Mucosa of rectum (tissue), 2 donors: Measurements from ENCODE around the gene PI4KA.

Experiments
- H3K27ac ChIP-seq, 2 donors: one replicate each; pipeline ENCODE4 v1.7.0; 2013; ENCODE audit warnings: inconsistent platforms in 2 of 2, low read depth in 2 of 2, low read length in 2 of 2
- H3K27me3 ChIP-seq, 2 donors: one replicate each; pipeline ENCODE4 v1.7.0; 2013; ENCODE audit warnings: low read length in 2 of 2; ENCODE audit not compliant: control insufficient read depth in 2 of 2, insufficient read depth in 2 of 2
- H3K36me3 ChIP-seq, 2 donors: one replicate each; pipeline ENCODE4 v1.7.0; 2013; ENCODE audit warnings: low read length in 2 of 2; ENCODE audit not compliant: control insufficient read depth in 2 of 2, insufficient read depth in 2 of 2
- H3K4me1 ChIP-seq, 2 donors: one replicate each; pipeline ENCODE4 v1.7.0; 2013; ENCODE audit warnings: low read length in 2 of 2, mild to moderate bottlenecking in 1 of 2; ENCODE audit not compliant: control insufficient read depth in 2 of 2, insufficient read depth in 2 of 2
- H3K4me3 ChIP-seq, 2 donors: one replicate each; pipeline ENCODE4 v1.7.0; 2013; ENCODE audit warnings: low read length in 2 of 2
- H3K9ac ChIP-seq, 2 donors: one replicate each; pipeline ENCODE4 v1.7.0; 2013; ENCODE audit warnings: low read length in 2 of 2, low read depth in 1 of 2, mild to moderate bottlenecking in 1 of 2
- H3K9me3 ChIP-seq, 2 donors: one replicate each; pipeline ENCODE4 v1.7.0; 2013; ENCODE audit warnings: low read length in 2 of 2; ENCODE audit not compliant: control insufficient read depth in 2 of 2
- donor health status: healthy.
- donor health status: Normal muscosa, but diverticular disease.

Gene PI4KA

GRCh38 chr22:20764729-20765128 lies 93.9 kb downstream of the PI4KA start:
- Histone ChIP-seq H3K36me3 (peaks cover 31 to 45% of the 10 kb centered on the region in 2 donors), H3K4me1 (no peaks in the 10 kb centered on the region), H3K4me3 (no peak overlapping the region), H3K9ac (no peak overlapping the region), H3K9me3 (no peaks in the 10 kb centered on the region), H3K27ac (no peak overlapping the region), H3K27me3 (no peaks in the 10 kb centered on the region)

- Histone ChIP-seq H3K9me3 (no peaks in the 10 kb centered on the region), H3K27me3 (no peaks in the 10 kb centered on the region), H3K4me1 (no peaks in the 10 kb centered on the region), H3K9ac (no peak overlapping the region), H3K4me3 (no peak overlapping the region), H3K36me3 (peaks cover 31 to 45% of the 10 kb centered on the region in 2 donors), H3K27ac (no peak overlapping the region)
These were observed 94.2 kb downstream of the PI4KA start for GRCh38 chr22:20764471-20764720.

DNA sequence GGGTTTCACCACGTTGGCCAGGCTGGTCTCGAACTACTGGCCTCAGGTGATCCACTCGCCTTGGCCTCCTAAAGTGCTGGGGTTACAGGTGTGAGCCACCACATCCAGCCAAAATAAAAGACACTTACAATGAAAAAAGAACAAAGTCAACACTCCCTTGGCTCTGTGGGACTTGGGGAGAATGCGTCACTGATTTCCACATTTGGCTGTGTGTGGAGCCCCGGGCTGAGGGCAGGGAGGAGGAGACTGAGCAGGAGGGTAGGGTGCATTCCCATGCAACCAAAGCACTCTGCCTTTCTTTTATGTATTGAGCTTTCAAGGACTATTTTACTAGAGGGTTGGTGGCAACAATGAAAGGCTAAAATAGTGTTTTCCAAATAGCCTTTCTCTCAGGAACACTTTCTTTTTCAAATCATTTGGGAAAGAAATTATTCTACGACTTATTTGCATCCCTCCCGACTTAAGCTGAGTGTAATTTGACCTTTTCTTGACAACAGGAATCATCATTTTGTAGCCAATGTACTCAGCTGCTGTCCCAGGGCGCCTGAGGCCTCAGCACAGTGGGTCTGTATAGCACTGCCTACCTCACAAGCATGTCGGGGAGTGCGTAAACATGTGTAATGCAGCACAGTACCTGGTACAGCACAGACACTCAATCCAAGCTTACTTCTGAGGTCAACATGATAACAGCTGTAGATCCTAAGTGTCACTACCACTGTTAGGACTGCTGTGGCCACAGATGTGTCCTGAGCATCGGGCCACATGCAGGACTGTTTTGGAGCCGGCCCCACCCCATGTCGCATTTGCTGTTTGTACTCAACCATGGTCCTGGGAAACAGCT lies 94.8 kb downstream of the PI4KA start:
- no peaks in the 10 kb centered on the region for H3K4me1 ChIP-seq
- no peak overlapping the region for H3K4me3 ChIP-seq
- H3K9ac ChIP-seq = no peak overlapping the region
- H3K36me3 ChIP-seq = peaks cover 31 to 45% of the 10 kb centered on the region in 2 donors
- no peak overlapping the region for H3K27ac ChIP-seq
- H3K27me3 ChIP-seq = no peaks in the 10 kb centered on the region
- no peaks in the 10 kb centered on the region for H3K9me3 ChIP-seq

- Histone ChIP-seq H3K4me1 (no peaks in the 10 kb centered on the region), H3K27ac (no peak overlapping the region), H3K4me3 (no peak overlapping the region), H3K27me3 (no peaks in the 10 kb centered on the region), H3K36me3 (peaks cover 34 to 47% of the 10 kb centered on the region in 2 donors), H3K9ac (no peak overlapping the region), H3K9me3 (no peaks in the 10 kb centered on the region)
These were observed 96.3 kb downstream of the PI4KA start for GRCh38 chr22:20762233-20762796.

DNA sequence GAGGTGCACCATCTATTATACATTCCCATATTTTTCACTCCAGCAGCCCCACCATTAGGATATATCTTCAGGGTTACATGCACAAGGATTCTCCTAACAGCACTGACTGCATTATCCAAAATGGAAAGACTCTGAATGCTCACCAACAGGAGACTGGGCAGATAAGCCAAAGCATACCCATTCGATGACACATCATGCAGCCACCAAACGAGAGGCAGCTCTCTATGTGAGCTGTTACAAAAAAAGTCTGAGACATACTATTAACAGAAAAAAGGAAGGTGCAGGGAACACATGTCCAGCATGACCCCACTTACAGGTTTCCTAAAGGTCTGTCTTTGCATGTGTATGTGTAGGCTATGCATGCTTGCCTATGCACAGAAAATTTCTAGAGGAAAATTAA lies 97.1 kb downstream of the PI4KA start:
- no peak overlapping the region for H3K9ac ChIP-seq
- H3K27ac ChIP-seq = no peak overlapping the region
- H3K4me3 ChIP-seq = no peak overlapping the region
- peaks cover 34 to 47% of the 10 kb centered on the region in 2 donors for H3K36me3 ChIP-seq
- H3K9me3 ChIP-seq = no peaks in the 10 kb centered on the region
- H3K27me3 ChIP-seq = no peaks in the 10 kb centered on the region
- no peaks in the 10 kb centered on the region for H3K4me1 ChIP-seq

DNA sequence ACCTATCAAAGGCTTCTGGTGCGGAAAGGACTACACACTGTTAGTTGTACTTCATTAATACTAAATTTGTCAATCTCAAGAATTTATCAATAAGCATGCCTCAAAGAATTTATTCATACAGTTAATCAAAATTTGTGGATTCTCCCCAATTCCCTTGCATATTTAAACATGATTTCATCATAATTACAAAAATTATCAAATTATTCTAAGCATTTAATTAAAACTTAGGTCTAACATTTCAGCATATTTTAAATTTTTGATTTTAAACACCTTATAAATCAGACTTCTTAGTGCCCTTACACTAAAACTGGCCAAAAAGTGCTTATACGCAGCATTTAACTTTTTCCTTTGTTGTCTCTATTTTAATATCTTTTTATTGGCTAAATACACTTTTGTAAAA lies 98.5 kb downstream of the PI4KA start:
- Histone ChIP-seq H3K27me3 (no peaks in the 10 kb centered on the region), H3K36me3 (peaks cover 33 to 39% of the 10 kb centered on the region in 2 donors), H3K9me3 (no peaks in the 10 kb centered on the region), H3K9ac (no peak overlapping the region), H3K4me1 (no peaks in the 10 kb centered on the region), H3K4me3 (no peak overlapping the region), H3K27ac (no peak overlapping the region)

GRCh38 chr22:20758688-20759087 lies 99.9 kb downstream of the PI4KA start:
- H3K36me3 ChIP-seq = peaks cover 19 to 25% of the 10 kb centered on the region in 2 donors
- no peak overlapping the region for H3K9ac ChIP-seq

GRCh38 chr22:20756846-20757245 lies 101.8 kb downstream of the PI4KA start:
- Histone ChIP-seq H3K27me3 (no peaks in the 10 kb centered on the region), H3K4me1 (no peaks in the 10 kb centered on the region), H3K27ac (no peak overlapping the region), H3K9me3 (no peaks in the 10 kb centered on the region), H3K9ac (no peak overlapping the region), H3K36me3 (peaks cover 21 to 27% of the 10 kb centered on the region in 2 donors), H3K4me3 (no peak overlapping the region)

More at GRCh38 chr22:20758688-20759087, 99.9 kb downstream of the PI4KA start:
- H3K4me3 ChIP-seq = no peak overlapping the region
- no peak overlapping the region for H3K27ac ChIP-seq
- no peaks in the 10 kb centered on the region for H3K9me3 ChIP-seq
- H3K27me3 ChIP-seq = no peaks in the 10 kb centered on the region
- H3K4me1 ChIP-seq = no peaks in the 10 kb centered on the region

- H3K9ac ChIP-seq = no peak overlapping the region
- H3K4me3 ChIP-seq = no peak overlapping the region
- peaks cover 34 to 39% of the 10 kb centered on the region in 2 donors for H3K36me3 ChIP-seq
- no peaks in the 10 kb centered on the region for H3K27me3 ChIP-seq
- H3K9me3 ChIP-seq = no peaks in the 10 kb centered on the region
- H3K4me1 ChIP-seq = peaks cover 5 to 10% of the 10 kb centered on the region in 2 donors
- no peak overlapping the region for H3K27ac ChIP-seq
These were observed 105.7 kb downstream of the PI4KA start for GRCh38 chr22:20752873-20753272.

GRCh38 chr22:20752104-20752741 lies 106.4 kb downstream of the PI4KA start:
- Histone ChIP-seq H3K9me3 (no peaks in the 10 kb centered on the region), H3K4me1 (peaks cover 5 to 10% of the 10 kb centered on the region in 2 donors), H3K27me3 (no peaks in the 10 kb centered on the region), H3K9ac (no peak overlapping the region), H3K36me3 (peaks cover 34 to 39% of the 10 kb centered on the region in 2 donors), H3K4me3 (no peak overlapping the region), H3K27ac (no peak overlapping the region)
